ENCODE data around the gene SCAPER.

SCAPER gene

DNA sequence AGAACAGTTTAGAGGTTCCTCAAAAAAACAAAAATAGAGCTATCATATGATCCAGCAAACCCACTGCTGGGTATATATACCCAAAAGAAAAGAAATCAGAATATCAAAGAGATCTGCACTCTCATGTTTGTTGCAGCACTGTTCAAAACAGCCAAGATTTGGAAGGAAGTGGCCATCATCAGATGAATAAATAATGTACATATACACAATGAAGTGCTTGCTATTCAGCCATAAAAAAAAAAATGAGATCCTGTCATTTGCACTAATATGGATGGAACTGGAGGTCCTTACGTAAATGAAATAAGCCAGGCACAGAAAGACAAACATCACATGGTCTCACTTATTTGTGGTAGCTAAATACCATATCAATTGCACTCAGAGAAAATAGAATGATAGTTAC, 58.4 kb downstream of the SCAPER start:
- Histone ChIP-seq H3K4me1 (peaks cover 2% of the 10 kb centered on the region), H3K9me3 (peaks cover 3% of the 10 kb centered on the region; the same call in 1 of the 2 replicates), H3K4me3 (ENCODE audit: low read depth, low read length) (no peak overlapping the region), H3K36me3 (no peaks in the 10 kb centered on the region), H3K27me3 (no peaks in the 10 kb centered on the region)
- DNase-seq = no peak
- TF ChIP-seq, protein P1, sequence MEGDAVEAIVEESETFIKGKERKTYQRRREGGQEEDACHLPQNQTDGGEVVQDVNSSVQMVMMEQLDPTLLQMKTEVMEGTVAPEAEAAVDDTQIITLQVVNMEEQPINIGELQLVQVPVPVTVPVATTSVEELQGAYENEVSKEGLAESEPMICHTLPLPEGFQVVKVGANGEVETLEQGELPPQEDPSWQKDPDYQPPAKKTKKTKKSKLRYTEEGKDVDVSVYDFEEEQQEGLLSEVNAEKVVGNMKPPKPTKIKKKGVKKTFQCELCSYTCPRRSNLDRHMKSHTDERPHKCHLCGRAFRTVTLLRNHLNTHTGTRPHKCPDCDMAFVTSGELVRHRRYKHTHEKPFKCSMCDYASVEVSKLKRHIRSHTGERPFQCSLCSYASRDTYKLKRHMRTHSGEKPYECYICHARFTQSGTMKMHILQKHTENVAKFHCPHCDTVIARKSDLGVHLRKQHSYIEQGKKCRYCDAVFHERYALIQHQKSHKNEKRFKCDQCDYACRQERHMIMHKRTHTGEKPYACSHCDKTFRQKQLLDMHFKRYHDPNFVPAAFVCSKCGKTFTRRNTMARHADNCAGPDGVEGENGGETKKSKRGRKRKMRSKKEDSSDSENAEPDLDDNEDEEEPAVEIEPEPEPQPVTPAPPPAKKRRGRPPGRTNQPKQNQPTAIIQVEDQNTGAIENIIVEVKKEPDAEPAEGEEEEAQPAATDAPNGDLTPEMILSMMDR (IDR thresholded peaks at IDR 0.05; ENCODE audit: low read depth, low read length) = no peak

DNA sequence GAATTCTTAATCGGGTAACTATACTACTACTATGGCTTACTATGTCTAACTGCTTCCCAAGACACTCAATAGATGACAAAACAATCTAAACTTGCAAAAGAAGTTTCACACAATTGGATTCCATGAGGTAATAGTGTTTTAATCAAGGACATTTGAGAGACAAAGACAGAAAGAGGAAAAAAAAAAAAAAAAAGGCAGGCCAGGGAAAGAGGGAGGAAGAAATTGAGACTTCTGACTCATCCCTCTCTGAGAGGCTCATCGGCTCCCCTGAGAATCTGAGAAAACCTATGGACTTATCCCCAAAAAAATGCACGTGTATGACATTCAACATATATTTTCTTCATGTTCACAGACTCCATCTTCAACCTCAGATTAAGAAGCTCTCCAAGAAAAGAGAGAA, 61.0 kb downstream of the SCAPER start:
- DNase-seq = no peak
- TF ChIP-seq, protein P1 (IDR thresholded peaks at IDR 0.05; ENCODE audit: low read depth, low read length) = no peak
- H3K4me1 ChIP-seq = peaks cover 2% of the 10 kb centered on the region
- no peaks in the 10 kb centered on the region for H3K27me3 ChIP-seq
- no peak overlapping the region for H3K4me3 ChIP-seq (ENCODE audit: low read depth, low read length)
- peaks cover 3% of the 10 kb centered on the region; the same call in 1 of the 2 replicates for H3K9me3 ChIP-seq
- no peaks in the 10 kb centered on the region for H3K36me3 ChIP-seq

DNA sequence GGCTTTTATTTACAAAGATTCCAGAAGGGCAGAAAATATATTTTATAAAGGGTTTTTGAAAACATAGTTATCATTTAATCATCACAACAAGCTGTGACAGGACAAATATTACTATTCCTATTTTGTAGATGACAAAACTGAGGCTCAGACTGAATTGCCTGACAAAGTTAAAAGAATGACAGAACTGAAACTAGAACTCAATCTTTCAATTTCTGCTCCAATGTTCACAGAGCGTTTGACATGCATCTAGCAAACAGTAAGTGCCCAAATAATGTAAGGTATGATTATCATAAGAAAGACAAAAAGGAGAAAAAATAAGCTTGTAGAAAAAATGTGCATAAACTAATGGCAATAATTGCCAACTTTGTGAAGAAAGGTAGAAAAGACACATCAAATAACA, 61.9 kb downstream of the SCAPER start:
- Histone ChIP-seq H3K4me1 (peaks cover 2% of the 10 kb centered on the region), H3K36me3 (no peaks in the 10 kb centered on the region), H3K4me3 (ENCODE audit: low read depth, low read length) (no peak overlapping the region), H3K9me3 (no peaks in the 10 kb centered on the region), H3K27me3 (no peaks in the 10 kb centered on the region)
- TF ChIP-seq, protein P1 (IDR thresholded peaks at IDR 0.05; ENCODE audit: low read depth, low read length) = no peak
- no peak for DNase-seq

DNA sequence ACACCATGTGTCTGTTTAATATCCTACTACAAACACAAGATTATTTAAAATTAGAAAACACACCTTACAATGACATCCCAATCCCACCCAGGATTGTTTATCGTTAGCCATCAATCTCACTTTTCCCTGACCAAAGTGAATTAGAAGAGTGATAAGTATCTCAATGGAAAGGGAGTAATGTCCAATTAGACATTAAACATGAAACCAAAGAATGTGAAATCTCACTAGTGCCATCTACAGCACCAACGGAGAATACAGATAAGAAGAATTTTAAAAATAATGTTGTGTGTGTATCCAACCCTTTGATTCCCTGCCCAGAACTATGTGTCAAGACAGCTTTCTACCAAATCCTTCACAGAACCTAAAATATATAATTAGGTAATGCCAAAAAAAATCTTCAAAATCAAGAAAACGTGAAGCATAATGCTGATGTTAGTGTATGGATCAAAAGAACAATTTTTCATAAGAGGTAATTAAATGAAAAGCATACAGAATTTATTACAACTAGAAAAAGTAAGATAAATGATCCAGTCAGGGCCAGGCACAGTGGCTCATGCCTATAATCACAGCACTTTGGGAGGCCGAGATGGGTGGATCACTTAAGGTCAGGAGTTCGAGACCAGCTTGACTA, 64.2 kb downstream of the SCAPER start:
- TF ChIP-seq, protein P1 (IDR thresholded peaks at IDR 0.05; ENCODE audit: low read depth, low read length) = peak; percentile 64
- no peaks in the 10 kb centered on the region for H3K27me3 ChIP-seq
- no peaks in the 10 kb centered on the region for H3K9me3 ChIP-seq
- no peaks in the 10 kb centered on the region for H3K36me3 ChIP-seq
- DNase-seq = no peak
- peaks cover 2% of the 10 kb centered on the region for H3K4me1 ChIP-seq
- no peak overlapping the region for H3K4me3 ChIP-seq (ENCODE audit: low read depth, low read length)

DNA sequence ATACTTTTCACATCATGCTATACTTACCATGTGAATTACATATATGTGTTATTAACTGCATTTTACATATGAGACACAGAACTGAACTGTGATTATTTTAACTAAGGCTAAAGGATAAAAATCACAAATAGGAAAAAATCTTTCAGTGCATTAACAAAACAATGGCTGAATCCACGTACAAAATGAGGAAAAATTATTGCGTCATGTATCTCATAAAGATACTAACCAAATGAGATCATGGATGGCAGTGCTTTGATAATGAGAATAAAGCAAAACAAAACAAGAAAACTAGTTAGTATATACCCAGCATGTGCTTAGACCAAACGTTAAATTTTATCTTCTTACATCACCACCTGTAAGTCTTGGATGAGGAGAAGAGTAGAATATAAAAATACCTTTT, 66.0 kb downstream of the SCAPER start:
- Histone ChIP-seq H3K27me3 (no peaks in the 10 kb centered on the region), H3K4me1 (peaks cover 2% of the 10 kb centered on the region), H3K4me3 (ENCODE audit: low read depth, low read length) (no peak overlapping the region), H3K9me3 (no peaks in the 10 kb centered on the region), H3K36me3 (no peaks in the 10 kb centered on the region)
- TF ChIP-seq, protein P1 (IDR thresholded peaks at IDR 0.05; ENCODE audit: low read depth, low read length) = no peak
- DNase-seq = no peak

DNA sequence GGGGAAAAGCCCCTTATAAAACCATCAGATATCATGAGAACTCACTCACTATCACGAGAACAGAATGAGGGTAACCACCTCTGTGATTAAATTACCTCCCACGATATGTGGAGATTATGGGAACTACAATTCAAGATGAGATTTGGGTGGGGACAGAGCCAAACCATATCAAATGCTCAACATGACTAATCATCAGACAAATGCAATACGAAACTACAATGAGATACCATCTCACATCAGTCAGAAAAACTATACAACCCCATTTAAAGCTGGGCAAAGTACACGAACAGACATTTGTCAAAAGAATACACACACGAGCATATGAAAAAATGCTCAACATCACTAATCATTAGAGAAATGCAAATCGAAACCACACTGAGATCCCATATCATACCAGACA, 67.7 kb downstream of the SCAPER start:
- Histone ChIP-seq H3K27me3 (no peaks in the 10 kb centered on the region), H3K4me1 (peaks cover 2% of the 10 kb centered on the region), H3K9me3 (no peaks in the 10 kb centered on the region), H3K36me3 (no peaks in the 10 kb centered on the region), H3K4me3 (ENCODE audit: low read depth, low read length) (no peak overlapping the region)
- TF ChIP-seq, protein P1 (IDR thresholded peaks at IDR 0.05; ENCODE audit: low read depth, low read length) = no peak
- no peak for DNase-seq

Data from BE2C (cell line).